IMR-90 (cell line): ENCODE measurements around the gene SPCS3. TPM values are rescaled to one million over a fixed set of nuclear protein-coding genes. Genes with fewer than 3 reads are reported as not detected.
A peak's percentile ranks its signal among the peaks of the same experiment; 100 is the strongest.

Experiments used
- ATAC-seq: fragments of 200-7000 bp; cut with Tn5 transposase; 2 replicates; pipeline ENCODE4 v1.9.1; 2020; ENCODE audit warnings: low read depth, mild to moderate bottlenecking, moderate library complexity
- BruUV-seq: library from RNA; stranded (reverse); fragments of 400-500 nt; replicated peaks from 2 replicates; lab custom pipeline; 2021; lab: Mats Ljungman, UMichigan
- CTCF ChIA-PET: fragments of 300-600 bp; formaldehyde crosslinking; extraction: SDS; loops from one replicate; lab custom pipeline; 2021; ENCODE audit warnings: antibody characterized with exemption; lab: Yijun Ruan, JAX
- POLR2A ChIA-PET: fragments of 300-600 bp; sonication (Branson Sonifier 250); formaldehyde crosslinking; loops from one replicate; lab custom pipeline; 2022; ENCODE audit warnings: antibody characterized with exemption; ENCODE audit not compliant: unreplicated experiment; lab: Charles Lee
- DNase-seq: peaks from one replicate; pipeline ENCODE4 v3.0.0; 2013
- H2AFZ ChIP-seq: replicated peaks from 2 replicates; pipeline ENCODE3; 2013; ENCODE audit warnings: low read length, mild to moderate bottlenecking; ENCODE audit not compliant: poor library complexity
- H2AK5ac ChIP-seq: 2 replicates; pipeline ENCODE4 v1.6.1; 2013; ENCODE audit warnings: low read depth, low read length, inconsistent platforms
- H2AK9ac ChIP-seq: replicated peaks from 2 replicates; pipeline ENCODE3; 2013; ENCODE audit warnings: mild to moderate bottlenecking, low read depth, low read length, moderate library complexity; ENCODE audit not compliant: poor library complexity
- H2BK120ac ChIP-seq: 2 replicates; pipeline ENCODE4 v1.6.1; 2013; ENCODE audit warnings: low read depth, low read length, inconsistent platforms
- H2BK15ac ChIP-seq: 3 replicates; pipeline ENCODE4 v1.6.1; 2013; ENCODE audit warnings: low read depth, low read length, inconsistent platforms
- H2BK20ac ChIP-seq: 2 replicates; pipeline ENCODE4 v1.6.1; 2013; ENCODE audit warnings: low read depth, mild to moderate bottlenecking, inconsistent platforms, low read length, moderate library complexity
- H2BK5ac ChIP-seq: 2 replicates; pipeline ENCODE4 v1.6.1; 2013; ENCODE audit warnings: mild to moderate bottlenecking, low read depth, low read length, inconsistent platforms; ENCODE audit not compliant: poor library complexity, severe bottlenecking
- H3K14ac ChIP-seq: replicated peaks from 2 replicates; pipeline ENCODE4 v1.6.1; 2013; ENCODE audit warnings: low read depth, low read length, inconsistent platforms
- H3K18ac ChIP-seq: 2 replicates; pipeline ENCODE4 v1.6.1; 2013; ENCODE audit warnings: low read depth, low read length, control low read depth
- H3K23ac ChIP-seq: 2 replicates; pipeline ENCODE4 v1.6.1; 2013; ENCODE audit warnings: low read depth, low read length, inconsistent platforms
- H3K27ac ChIP-seq: 2 replicates; pipeline ENCODE4 v1.5.1; 2013; ENCODE audit warnings: mild to moderate bottlenecking, control low read depth, low read length; ENCODE audit not compliant: insufficient read depth
- H3K27me3 ChIP-seq: 2 replicates; pipeline ENCODE4 v1.6.1; 2013; ENCODE audit warnings: low read length; ENCODE audit not compliant: control insufficient read depth, insufficient read depth
- H3K36me3 ChIP-seq: 2 replicates; pipeline ENCODE4 v1.6.1; 2013; ENCODE audit warnings: low read length, mixed read lengths; ENCODE audit not compliant: control insufficient read depth, insufficient read depth
- H3K4ac ChIP-seq: 2 replicates; pipeline ENCODE4 v1.6.1; 2013; ENCODE audit warnings: low read depth, low read length, inconsistent platforms
- H3K4me1 ChIP-seq: 2 replicates; pipeline ENCODE4 v1.6.1; 2013; ENCODE audit warnings: low read length, mixed read lengths; ENCODE audit not compliant: control insufficient read depth, insufficient read depth
- H3K4me2 ChIP-seq: 2 replicates; pipeline ENCODE4 v1.6.1; 2013; ENCODE audit warnings: low read depth, mild to moderate bottlenecking, control low read depth, low read length, moderate library complexity
- H3K4me3 ChIP-seq: 2 replicates; pipeline ENCODE4 v1.5.1; 2013; ENCODE audit warnings: low read depth, mild to moderate bottlenecking, control low read depth, low read length, moderate library complexity; ENCODE audit not compliant: insufficient read depth
- H3K56ac ChIP-seq: 2 replicates; pipeline ENCODE4 v1.6.1; 2013; ENCODE audit warnings: low read length, inconsistent platforms; ENCODE audit not compliant: insufficient read depth; ENCODE audit errors: extremely low read depth
- H3K79me1 ChIP-seq, 2 experiments: 2 replicates each; pipeline ENCODE4 v1.6.1; 2013; ENCODE audit warnings: low read length in 2 of 2, inconsistent platforms in 1 of 2, low read depth in 1 of 2
- H3K9ac ChIP-seq: 2 replicates; pipeline ENCODE4 v1.6.1; 2013; ENCODE audit warnings: low read depth, low read length, control low read depth
- H3K9me1 ChIP-seq: 2 replicates; pipeline ENCODE4 v1.6.1; 2013; ENCODE audit warnings: low read length, inconsistent platforms; ENCODE audit not compliant: insufficient read depth
- H3K9me3 ChIP-seq: 2 replicates; pipeline ENCODE4 v1.6.1; 2013; ENCODE audit warnings: low read length; ENCODE audit not compliant: control insufficient read depth, insufficient read depth
- H4K20me1 ChIP-seq: 2 replicates; pipeline ENCODE4 v1.6.1; 2013; ENCODE audit warnings: low read length, inconsistent platforms; ENCODE audit not compliant: insufficient read depth
- H4K5ac ChIP-seq: 2 replicates; pipeline ENCODE4 v1.6.1; 2013; ENCODE audit warnings: mild to moderate bottlenecking, low read depth, low read length, control low read depth
- H4K8ac ChIP-seq, 2 experiments: 2 replicates each; pipeline ENCODE4 v1.6.1; 2013; ENCODE audit warnings: low read depth in 2 of 2, low read length in 2 of 2, control low read depth in 1 of 2, inconsistent platforms in 1 of 2
- H4K91ac ChIP-seq: 2 replicates; pipeline ENCODE4 v1.6.1; 2013; ENCODE audit warnings: low read depth, low read length, inconsistent platforms; ENCODE audit not compliant: insufficient read depth
- BHLHE40 ChIP-seq: fragments of 150-350 bp; IDR thresholded peaks from 2 replicates; pipeline ENCODE4 v1.6.1; 2016; ENCODE audit warnings: mild to moderate bottlenecking, low read depth, low read length
- CEBPB ChIP-seq: IDR thresholded peaks from 2 replicates; pipeline ENCODE4 v1.6.1; 2012; ENCODE audit warnings: low read depth, low read length, improper control_type of control experiment
- CHD1 ChIP-seq: IDR thresholded peaks from 2 replicates; pipeline ENCODE4 v1.6.1; 2012; ENCODE audit warnings: low read depth, low read length, improper control_type of control experiment
- CTCF ChIP-seq: conservative IDR thresholded peaks from 2 replicates; pipeline ENCODE4 v1.5.1; 2012; ENCODE audit warnings: mild to moderate bottlenecking, low read depth, low read length, improper control_type of control experiment
- ELK1 ChIP-seq: fragments of 150-350 bp; IDR thresholded peaks from 2 replicates; pipeline ENCODE4 v1.6.1; 2016; ENCODE audit warnings: low read depth, mild to moderate bottlenecking, low read length, moderate library complexity, borderline replicate concordance
- MAZ ChIP-seq: IDR thresholded peaks from 2 replicates; pipeline ENCODE4 v1.6.1; 2012; ENCODE audit warnings: low read depth, mild to moderate bottlenecking, low read length, improper control_type of control experiment, moderate library complexity, borderline replicate concordance
- MXI1 ChIP-seq: IDR thresholded peaks from 2 replicates; pipeline ENCODE4 v1.6.1; 2012; ENCODE audit warnings: low read depth, mild to moderate bottlenecking, low read length, moderate library complexity, borderline replicate concordance
- POLR2A ChIP-seq: IDR thresholded peaks from 2 replicates; pipeline ENCODE4 v1.6.1; 2012; ENCODE audit warnings: mild to moderate bottlenecking, low read depth, low read length
- RAD21 ChIP-seq: IDR thresholded peaks from 2 replicates; pipeline ENCODE4 v1.6.1; 2012; ENCODE audit warnings: low read length, improper control_type of control experiment
- RCOR1 ChIP-seq: IDR thresholded peaks from 2 replicates; pipeline ENCODE4 v1.6.1; 2012; ENCODE audit warnings: mild to moderate bottlenecking, low read length, improper control_type of control experiment; ENCODE audit not compliant: insufficient replicate concordance
- RFX5 ChIP-seq: IDR thresholded peaks from 2 replicates; pipeline ENCODE4 v1.8.0; 2012; ENCODE audit warnings: low read depth, mild to moderate bottlenecking, low read length, moderate library complexity
- SMC3 ChIP-seq: fragments of 150-350 bp; IDR thresholded peaks from 2 replicates; pipeline ENCODE4 v1.6.1; 2016; ENCODE audit warnings: low read depth, mild to moderate bottlenecking, antibody characterized with exemption, low read length, moderate library complexity
- USF2 ChIP-seq: fragments of 150-350 bp; IDR thresholded peaks from 2 replicates; pipeline ENCODE4 v1.6.1; 2017; ENCODE audit warnings: mild to moderate bottlenecking, antibody characterized with exemption, low read length, low read depth
- WGBS, 2 experiments: methylation state at CpG; one replicate each; pipeline versions ENCODE4 v1.1.5 to v1.1.7; 2013; ENCODE audit warnings: missing lambda C conversion rate in 2 of 2; ENCODE audit not compliant: insufficient read length in 1 of 2; ENCODE audit errors: extremely low coverage in 2 of 2; 5-methylcytosine and 5-hydroxymethylcytosine counted together
- dilution Hi-C: fragments of 300-500 bp; cut with HindIII; formaldehyde crosslinking; loops from one replicate; pipeline ENCODE4 v1.14.3; 2018; ENCODE audit warnings: low sequenced_read_pairs; ENCODE audit not compliant: unreplicated experiment
- in situ Hi-C: fragments of 300-500 bp; cut with MboI; formaldehyde crosslinking; loops from 3 replicates; pipeline ENCODE4 v1.14.3; 2019; ENCODE audit warnings: low sequenced_read_pairs, inconsistent platforms, mixed read lengths
- intact Hi-C: fragments of 100-400 bp; cut with micrococcal nuclease; formaldehyde crosslinking; loops from 2 replicates; pipeline ENCODE4 v1.10.0; 2022
- polyA plus RNA-seq, 3 experiments: library from polyadenylated mRNA; depleted of rRNA; stranded (reverse); fragments of >200 nt; gene quantifications; 2 replicates each; pipeline ENCODE4 v1.2.3, GENCODE V29; 2012; ENCODE audit warnings: low replicate concordance in 1 of 3
- total RNA-seq: library from RNA; depleted of rRNA; stranded (reverse); fragments of >200 nt; gene quantifications from 2 replicates; pipeline ENCODE4 v1.2.3, GENCODE V29; 2012

The SPCS3 gene
- total and polyA plus RNA-seq, 2 of the 4 experiments (the other 2 are of a cell fraction), result 41.6 to 77.4 TPM

GRCh38 chr4:176306837-176307665 lies 12.7 kb upstream of the SPCS3 start:
- dilution Hi-C loops, result no loop called here
- ChIA-PET CTCF (interaction anchor here (0.6 to 1.7 kb wide), 4 partner anchors 16 to 1081 kb away, joined by 3 to 5 read pairs (median 4); no protein-coding TSS in a partner anchor), POLR2A (no interaction called here)
- Histone ChIP-seq H4K91ac (peak overlapping the region; percentile 33; the same call in 1 of the 2 replicates), H2AFZ (peak overlapping the region; percentile 10), H3K4me3 (no peak overlapping the region), H3K9me3 (no peaks in the 10 kb centered on the region), H3K4ac (no peak overlapping the region), H2BK120ac (no peak overlapping the region; the same call in 1 of the 2 replicates), H2BK15ac (no peak overlapping the region), H2AK9ac (no peak overlapping the region), H3K14ac (no peak overlapping the region), H3K4me2 (no peak overlapping the region), H3K4me1 (peaks cover 2% of the 10 kb centered on the region; the same call in 1 of the 2 replicates), H2BK5ac (no peak overlapping the region), H3K79me1 (no peaks in the 10 kb centered on the region), H2AK5ac (no peak overlapping the region), H3K9me1 (peaks cover 5% of the 10 kb centered on the region; the same call in 1 of the 2 replicates), H3K9ac (no peak overlapping the region), H4K8ac (no peak overlapping the region), H3K56ac (no peak overlapping the region), H3K27me3 (no peaks in the 10 kb centered on the region), H3K18ac (no peak overlapping the region), H4K20me1 (no peaks in the 10 kb centered on the region), H4K5ac (no peak overlapping the region), H3K27ac (no peak overlapping the region), H3K36me3 (no peaks in the 10 kb centered on the region), H3K23ac (no peak overlapping the region), H2BK20ac (no peak overlapping the region)
- no TSS peak for BruUV-seq
- WGBS, 2 experiments, result 86% methylated on average over 2 of the region's 6 CpGs; no CpG with 5 or more reads in 1 of the 2 experiments
- ATAC-seq, result no peak
- DNase-seq, result no peak
- TF ChIP-seq RAD21 (no peak), SMC3 (no peak), CTCF (no peak), CEBPB (no peak), USF2 (no peak), CHD1 (no peak), MAZ (no peak), BHLHE40 (no peak), RCOR1 (no peak), MXI1 (no peak), RFX5 (no peak), ELK1 (no peak), POLR2A (no peak)
- in situ Hi-C loops, result no loop called here
- intact Hi-C loops, result no loop called here
